Measurements from ENCODE around the gene GJB1. TPM values are rescaled to one million over a fixed set of nuclear protein-coding genes. Genes with fewer than 3 reads are reported as not detected.

The GJB1 gene
- total RNA-seq, 4 donors from 2014 or later, result 0.98 to 4.8 (median 3.3) TPM

GRCh38 chrX:71214604-71215337, 8.3 kb upstream of the GJB1 start:
- no peak overlapping the region for H3K4me3 ChIP-seq

DNA sequence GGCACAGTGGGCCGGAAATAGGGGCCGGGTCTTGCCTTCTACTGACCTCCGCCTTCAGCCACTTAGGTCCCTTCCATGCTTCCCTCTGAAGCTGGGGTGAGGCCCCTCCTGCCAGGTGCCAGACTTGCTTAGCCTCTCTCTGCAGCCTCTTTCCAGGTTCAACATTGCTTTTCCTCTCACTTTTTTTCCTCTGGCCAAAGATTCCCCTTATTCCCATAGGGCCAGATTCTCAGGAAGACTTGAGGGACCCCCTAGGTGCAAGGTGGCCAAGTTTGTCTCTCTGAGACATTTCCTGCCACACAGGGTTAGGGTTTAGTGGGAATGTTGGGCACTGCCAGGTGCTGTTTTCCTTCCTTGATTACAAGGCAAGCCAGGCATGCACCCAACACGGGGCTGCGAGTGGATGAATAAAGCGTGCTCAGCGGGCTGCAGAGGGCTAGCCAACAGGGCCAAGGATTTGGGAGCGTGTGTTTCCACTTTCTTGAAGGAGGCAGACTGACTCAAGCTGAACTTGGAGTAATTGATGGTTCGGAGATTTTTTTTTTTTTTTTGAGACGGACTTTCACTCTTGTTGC, 7.6 kb upstream of the GJB1 start:
- Histone ChIP-seq H3K4me1 (no peaks in the 10 kb centered on the region), H3K9me3 (no peaks in the 10 kb centered on the region), H3K27me3 (no peaks in the 10 kb centered on the region), H3K36me3 (no peaks in the 10 kb centered on the region), H3K4me3 (no peak overlapping the region), H3K27ac (no peak overlapping the region)
- TF ChIP-seq POLR2A (IDR thresholded peaks at IDR 0.05) (no peak), EP300 (IDR thresholded peaks at IDR 0.05) (no peak), POLR2AphosphoS5 (IDR thresholded peaks at IDR 0.05) (no peak)
- TF ChIP-seq, protein P1, sequence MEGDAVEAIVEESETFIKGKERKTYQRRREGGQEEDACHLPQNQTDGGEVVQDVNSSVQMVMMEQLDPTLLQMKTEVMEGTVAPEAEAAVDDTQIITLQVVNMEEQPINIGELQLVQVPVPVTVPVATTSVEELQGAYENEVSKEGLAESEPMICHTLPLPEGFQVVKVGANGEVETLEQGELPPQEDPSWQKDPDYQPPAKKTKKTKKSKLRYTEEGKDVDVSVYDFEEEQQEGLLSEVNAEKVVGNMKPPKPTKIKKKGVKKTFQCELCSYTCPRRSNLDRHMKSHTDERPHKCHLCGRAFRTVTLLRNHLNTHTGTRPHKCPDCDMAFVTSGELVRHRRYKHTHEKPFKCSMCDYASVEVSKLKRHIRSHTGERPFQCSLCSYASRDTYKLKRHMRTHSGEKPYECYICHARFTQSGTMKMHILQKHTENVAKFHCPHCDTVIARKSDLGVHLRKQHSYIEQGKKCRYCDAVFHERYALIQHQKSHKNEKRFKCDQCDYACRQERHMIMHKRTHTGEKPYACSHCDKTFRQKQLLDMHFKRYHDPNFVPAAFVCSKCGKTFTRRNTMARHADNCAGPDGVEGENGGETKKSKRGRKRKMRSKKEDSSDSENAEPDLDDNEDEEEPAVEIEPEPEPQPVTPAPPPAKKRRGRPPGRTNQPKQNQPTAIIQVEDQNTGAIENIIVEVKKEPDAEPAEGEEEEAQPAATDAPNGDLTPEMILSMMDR (IDR thresholded peaks at IDR 0.05), result no peak
- DNase-seq (ENCODE audit: low spot score in 2 of 2), result no peak
- 85% methylated on average over 8 of the region's 10 CpGs for WGBS

More at GRCh38 chrX:71214604-71215337, 8.3 kb upstream of the GJB1 start:
- no peaks in the 10 kb centered on the region for H3K27me3 ChIP-seq
- no peaks in the 10 kb centered on the region for H3K36me3 ChIP-seq
- no peak overlapping the region for H3K27ac ChIP-seq
- TF ChIP-seq POLR2A (IDR thresholded peaks at IDR 0.05) (no peak), EP300 (IDR thresholded peaks at IDR 0.05) (no peak)
- TF ChIP-seq, protein P1 (IDR thresholded peaks at IDR 0.05), result no peak
- H3K9me3 ChIP-seq, result no peaks in the 10 kb centered on the region
- no peak for DNase-seq (ENCODE audit: low spot score in 2 of 2)
- no peaks in the 10 kb centered on the region for H3K4me1 ChIP-seq
- WGBS, result 78% methylated on average over 5 of the region's 5 CpGs

DNA sequence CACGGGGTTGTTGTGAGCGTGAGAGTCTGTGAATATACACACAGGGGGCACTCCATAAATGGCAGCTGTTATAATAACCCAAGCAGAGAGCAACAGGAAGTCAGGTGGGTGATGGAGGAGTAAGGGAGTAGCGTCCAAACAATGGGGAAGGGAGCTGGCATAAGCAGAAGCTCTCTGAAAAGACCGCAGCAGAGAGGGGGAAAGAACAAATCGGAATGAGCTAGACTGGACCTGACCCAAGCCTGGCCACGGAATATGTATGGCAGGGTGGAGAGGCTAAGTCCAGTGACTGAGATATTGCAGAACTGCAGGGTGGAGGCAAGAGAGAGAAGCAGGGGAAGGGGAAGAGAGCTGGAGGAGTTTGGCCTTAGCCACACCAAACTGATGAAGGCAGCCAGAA, 6.5 kb upstream of the GJB1 start:
- no peaks in the 10 kb centered on the region for H3K36me3 ChIP-seq
- no peaks in the 10 kb centered on the region for H3K4me1 ChIP-seq
- no peak overlapping the region for H3K27ac ChIP-seq
- H3K27me3 ChIP-seq, result no peaks in the 10 kb centered on the region
- WGBS, result 59% methylated on average over 6 of the region's 6 CpGs
- DNase-seq (ENCODE audit: low spot score in 2 of 2), result no peak
- H3K9me3 ChIP-seq, result no peaks in the 10 kb centered on the region
- no peak for TF ChIP-seq POLR2A (IDR thresholded peaks at IDR 0.05)
- TF ChIP-seq EP300 (IDR thresholded peaks at IDR 0.05), result no peak
- TF ChIP-seq, protein P1 (IDR thresholded peaks at IDR 0.05), result no peak
- TF ChIP-seq POLR2AphosphoS5 (IDR thresholded peaks at IDR 0.05), result no peak
- H3K4me3 ChIP-seq, result no peak overlapping the region

GRCh38 chrX:71217298-71217697, 5.7 kb upstream of the GJB1 start:
- no peak overlapping the region for H3K27ac ChIP-seq
- H3K36me3 ChIP-seq, result no peaks in the 10 kb centered on the region
- WGBS, result 87% methylated on average over 6 of the region's 6 CpGs
- H3K4me1 ChIP-seq, result no peaks in the 10 kb centered on the region
- H3K9me3 ChIP-seq, result no peaks in the 10 kb centered on the region
- no peak overlapping the region for H3K4me3 ChIP-seq
- no peak for DNase-seq (ENCODE audit: low spot score in 2 of 2)
- H3K27me3 ChIP-seq, result no peaks in the 10 kb centered on the region
- TF ChIP-seq, protein P1 (IDR thresholded peaks at IDR 0.05), result no peak
- TF ChIP-seq POLR2AphosphoS5 (IDR thresholded peaks at IDR 0.05), result no peak
- no peak for TF ChIP-seq POLR2A (IDR thresholded peaks at IDR 0.05)
- TF ChIP-seq EP300 (IDR thresholded peaks at IDR 0.05), result no peak

- Histone ChIP-seq H3K27ac (no peak overlapping the region), H3K27me3 (no peaks in the 10 kb centered on the region), H3K4me1 (no peaks in the 10 kb centered on the region), H3K36me3 (no peaks in the 10 kb centered on the region), H3K9me3 (no peaks in the 10 kb centered on the region), H3K4me3 (no peak overlapping the region)
- no peak for DNase-seq (ENCODE audit: low spot score in 2 of 2)
- WGBS, result 91% methylated on average over 1 of the region's 1 CpG
- TF ChIP-seq POLR2A (IDR thresholded peaks at IDR 0.05), result no peak
- TF ChIP-seq POLR2AphosphoS5 (IDR thresholded peaks at IDR 0.05), result no peak
- TF ChIP-seq EP300 (IDR thresholded peaks at IDR 0.05), result no peak
- TF ChIP-seq, protein P1 (IDR thresholded peaks at IDR 0.05), result no peak
Observed at GRCh38 chrX:71221145-71221544, 1.9 kb upstream of the GJB1 start.

Data from suprapubic skin (tissue), 4 donors.